ENCODE data around the gene METTL24. TPM values are rescaled to one million over a fixed set of nuclear protein-coding genes. Genes with fewer than 3 reads are reported as not detected.

METTL24 gene
- total RNA-seq, 1 experiment from 2014 or later, result not detected

GRCh38 chr6:110394409-110394808, 36.3 kb upstream of the METTL24 start:
- TF ChIP-seq CTCF (IDR thresholded peaks at IDR 0.05; ENCODE audit: unreplicated experiment), result no peak
- no peaks in the 10 kb centered on the region for H3K27me3 Mint-ChIP-seq (ENCODE audit: insufficient read depth, unreplicated experiment)
- H3K36me3 Mint-ChIP-seq (ENCODE audit: insufficient read depth, unreplicated experiment), result no peaks in the 10 kb centered on the region
- H3K27ac Mint-ChIP-seq (ENCODE audit: low read depth, unreplicated experiment), result no peak overlapping the region
- intact Hi-C loops (cut with micrococcal nuclease), result no loop called here
- no TSS peak for BruUV-seq (replicated peaks)
- no peak for DNase-seq (ENCODE audit: unreplicated experiment)
- no peaks in the 10 kb centered on the region for H3K9me3 Mint-ChIP-seq (ENCODE audit: unreplicated experiment)
- peaks cover 6% of the 10 kb centered on the region for H3K4me1 Mint-ChIP-seq (ENCODE audit: insufficient read depth, unreplicated experiment)
- H3K4me3 Mint-ChIP-seq (ENCODE audit: unreplicated experiment), result no peak overlapping the region
- ChIA-PET CTCF (interaction anchor here (0.6 to 7.4 kb wide), 7 partner anchors 45 to 691 kb away, joined by 3 to 93 read pairs (median 3); no protein-coding TSS in a partner anchor), POLR2A (no interaction called here)

- Mint-ChIP-seq H3K4me3 (ENCODE audit: unreplicated experiment) (no peak overlapping the region), H3K27me3 (ENCODE audit: insufficient read depth, unreplicated experiment) (no peaks in the 10 kb centered on the region), H3K9me3 (ENCODE audit: unreplicated experiment) (no peaks in the 10 kb centered on the region), H3K4me1 (ENCODE audit: insufficient read depth, unreplicated experiment) (no peaks in the 10 kb centered on the region), H3K27ac (ENCODE audit: low read depth, unreplicated experiment) (no peak overlapping the region), H3K36me3 (ENCODE audit: insufficient read depth, unreplicated experiment) (no peaks in the 10 kb centered on the region)
- CTCF ChIA-PET, result interaction anchor here (0.6 to 7.4 kb wide), 17 partner anchors 9 to 1220 kb away, joined by 3 to 93 read pairs (median 4); partner anchors contain the start of genes CDC40 and WASF1
- no peak for TF ChIP-seq CTCF (IDR thresholded peaks at IDR 0.05; ENCODE audit: unreplicated experiment)
- DNase-seq (ENCODE audit: unreplicated experiment), result no peak
- POLR2A ChIA-PET, result no interaction called here
- BruUV-seq (replicated peaks), result no TSS peak
- intact Hi-C loops (cut with micrococcal nuclease), result no loop called here
Observed at GRCh38 chr6:110392727-110393126, 34.6 kb upstream of the METTL24 start.

DNA sequence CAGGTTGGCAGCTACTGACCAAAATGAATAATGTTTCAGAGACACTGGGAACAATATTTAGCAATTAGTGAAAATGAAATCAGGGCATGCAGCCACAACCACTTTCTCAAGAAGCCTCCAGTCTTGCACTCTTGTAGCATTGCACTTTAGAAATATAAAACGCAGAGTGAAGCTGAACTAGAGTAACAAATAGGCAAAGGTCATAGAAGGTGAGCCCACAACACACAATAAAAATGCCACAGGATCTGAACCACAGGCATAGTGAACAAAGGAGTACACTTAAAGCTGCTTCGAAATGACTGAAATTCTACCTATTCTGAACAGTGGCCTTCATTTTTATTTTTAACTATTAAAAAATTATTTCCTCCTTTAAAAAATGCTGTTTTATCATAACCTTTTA, 32.3 kb upstream of the METTL24 start:
- no peaks in the 10 kb centered on the region for H3K4me1 Mint-ChIP-seq (ENCODE audit: insufficient read depth, unreplicated experiment)
- H3K36me3 Mint-ChIP-seq (ENCODE audit: insufficient read depth, unreplicated experiment), result no peaks in the 10 kb centered on the region
- TF ChIP-seq CTCF (IDR thresholded peaks at IDR 0.05; ENCODE audit: unreplicated experiment), result no peak
- ChIA-PET CTCF (interaction anchor here (0.6 to 7.4 kb wide), 34 partner anchors 8 to 980 kb away, joined by 3 to 93 read pairs (median 5); partner anchors contain the start of genes CDC40 and WASF1), POLR2A (interaction anchor here (0.7 to 1.3 kb wide), 4 partner anchors 211 to 593 kb away, joined by 3 to 9 read pairs (median 4); partner anchors contain the start of gene WASF1)
- no peak overlapping the region for H3K27ac Mint-ChIP-seq (ENCODE audit: low read depth, unreplicated experiment)
- no peaks in the 10 kb centered on the region for H3K9me3 Mint-ChIP-seq (ENCODE audit: unreplicated experiment)
- intact Hi-C loops (cut with micrococcal nuclease), result loop anchor here (1.0 to 2.0 kb wide), 4 partner anchors 337 to 864 kb away; no protein-coding TSS in a partner anchor
- H3K4me3 Mint-ChIP-seq (ENCODE audit: unreplicated experiment), result no peak overlapping the region
- H3K27me3 Mint-ChIP-seq (ENCODE audit: insufficient read depth, unreplicated experiment), result no peaks in the 10 kb centered on the region
- no TSS peak for BruUV-seq (replicated peaks)
- DNase-seq (ENCODE audit: unreplicated experiment), result no peak

DNA sequence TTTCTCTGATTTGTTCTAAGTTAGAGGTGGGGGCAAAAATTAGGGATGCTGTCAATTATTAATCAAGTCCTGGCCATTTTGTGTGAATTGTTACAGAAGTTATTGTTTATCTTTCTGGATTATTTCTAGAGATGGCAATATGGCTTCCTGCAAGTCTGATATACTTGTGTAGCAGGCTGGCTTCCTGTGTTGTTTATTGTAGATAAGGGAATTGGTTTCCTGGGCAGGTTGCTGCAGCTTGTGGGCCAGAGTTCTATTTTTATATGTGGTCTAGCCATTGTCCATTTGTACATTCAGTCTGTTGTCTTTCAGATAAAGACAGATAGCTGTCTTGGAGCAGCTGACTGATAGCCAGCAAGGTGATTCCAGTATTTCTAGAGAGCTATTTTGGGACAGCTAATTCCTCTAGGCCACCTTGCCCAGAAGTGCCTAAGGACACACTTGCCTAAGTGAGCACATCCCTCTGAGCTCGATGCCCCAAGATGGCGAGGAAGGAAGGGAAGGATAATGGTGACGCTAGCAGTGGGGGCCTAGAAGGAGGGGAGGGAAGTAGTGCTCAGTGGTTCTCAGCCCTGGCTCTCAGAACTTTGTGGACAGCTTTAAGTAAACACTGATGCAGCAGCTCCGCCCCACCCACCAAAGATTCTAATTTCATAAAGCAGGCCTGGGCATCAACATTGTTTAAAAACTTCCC, 31.7 kb upstream of the METTL24 start:
- TF ChIP-seq CTCF (IDR thresholded peaks at IDR 0.05; ENCODE audit: unreplicated experiment), result no peak
- ChIA-PET CTCF (interaction anchor here (0.6 to 7.4 kb wide), 29 partner anchors 8 to 979 kb away, joined by 3 to 93 read pairs (median 4); partner anchors contain the start of genes CDC40 and WASF1), POLR2A (interaction anchor here (0.7 to 1.3 kb wide), 4 partner anchors 211 to 592 kb away, joined by 3 to 9 read pairs (median 4); partner anchors contain the start of gene WASF1)

More for the DNA sequence above, 31.7 kb upstream of the METTL24 start:
- no peaks in the 10 kb centered on the region for H3K9me3 Mint-ChIP-seq (ENCODE audit: unreplicated experiment)
- H3K36me3 Mint-ChIP-seq (ENCODE audit: insufficient read depth, unreplicated experiment), result no peaks in the 10 kb centered on the region
- H3K27me3 Mint-ChIP-seq (ENCODE audit: insufficient read depth, unreplicated experiment), result no peaks in the 10 kb centered on the region
- H3K4me3 Mint-ChIP-seq (ENCODE audit: unreplicated experiment), result no peak overlapping the region
- intact Hi-C loops (cut with micrococcal nuclease), result loop anchor here (1.0 to 2.0 kb wide), 4 partner anchors 337 to 863 kb away; no protein-coding TSS in a partner anchor
- no TSS peak for BruUV-seq (replicated peaks)
- DNase-seq (ENCODE audit: unreplicated experiment), result no peak
- H3K27ac Mint-ChIP-seq (ENCODE audit: low read depth, unreplicated experiment), result no peak overlapping the region
- H3K4me1 Mint-ChIP-seq (ENCODE audit: insufficient read depth, unreplicated experiment), result no peaks in the 10 kb centered on the region
